ENCODE data around the gene ERC2. TPM values are rescaled to one million over a fixed set of nuclear protein-coding genes. Genes with fewer than 3 reads are reported as not detected.
"Not testable (repeated sequence)": the region's sequence is repeated elsewhere in the genome, so short reads cannot be mapped to it uniquely, and the experiment has no call there.

Gene ERC2
- total RNA-seq, 1 donor = 0.43 TPM

DNA sequence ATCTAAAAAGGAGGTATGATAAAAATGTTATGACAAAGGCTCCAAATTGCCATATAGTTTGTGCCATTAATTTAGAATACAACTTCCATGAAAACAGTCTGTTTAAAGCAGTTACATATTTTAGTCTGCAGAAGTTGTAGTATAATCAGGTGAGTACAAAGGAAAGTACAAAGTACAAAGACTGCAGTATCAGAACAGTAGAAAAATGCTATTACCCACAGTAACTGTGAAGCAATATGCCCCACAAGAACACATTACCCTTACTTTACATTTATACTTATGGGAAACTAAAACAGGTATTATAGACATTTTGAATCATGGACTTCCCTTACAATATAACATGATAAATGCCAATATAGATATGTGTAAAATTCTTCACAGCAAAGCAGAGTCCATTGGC lies 398.5 kb downstream of the ERC2 start:
- TF ChIP-seq, protein P1, sequence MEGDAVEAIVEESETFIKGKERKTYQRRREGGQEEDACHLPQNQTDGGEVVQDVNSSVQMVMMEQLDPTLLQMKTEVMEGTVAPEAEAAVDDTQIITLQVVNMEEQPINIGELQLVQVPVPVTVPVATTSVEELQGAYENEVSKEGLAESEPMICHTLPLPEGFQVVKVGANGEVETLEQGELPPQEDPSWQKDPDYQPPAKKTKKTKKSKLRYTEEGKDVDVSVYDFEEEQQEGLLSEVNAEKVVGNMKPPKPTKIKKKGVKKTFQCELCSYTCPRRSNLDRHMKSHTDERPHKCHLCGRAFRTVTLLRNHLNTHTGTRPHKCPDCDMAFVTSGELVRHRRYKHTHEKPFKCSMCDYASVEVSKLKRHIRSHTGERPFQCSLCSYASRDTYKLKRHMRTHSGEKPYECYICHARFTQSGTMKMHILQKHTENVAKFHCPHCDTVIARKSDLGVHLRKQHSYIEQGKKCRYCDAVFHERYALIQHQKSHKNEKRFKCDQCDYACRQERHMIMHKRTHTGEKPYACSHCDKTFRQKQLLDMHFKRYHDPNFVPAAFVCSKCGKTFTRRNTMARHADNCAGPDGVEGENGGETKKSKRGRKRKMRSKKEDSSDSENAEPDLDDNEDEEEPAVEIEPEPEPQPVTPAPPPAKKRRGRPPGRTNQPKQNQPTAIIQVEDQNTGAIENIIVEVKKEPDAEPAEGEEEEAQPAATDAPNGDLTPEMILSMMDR (IDR thresholded peaks at IDR 0.05; ENCODE audit: insufficient read depth, low read depth, low read length) = no peak
- no peak for DNase-seq (ENCODE audit: low read depth)
- no peak overlapping the region for H3K4me3 ChIP-seq (ENCODE audit: low read depth, low read length)

DNA sequence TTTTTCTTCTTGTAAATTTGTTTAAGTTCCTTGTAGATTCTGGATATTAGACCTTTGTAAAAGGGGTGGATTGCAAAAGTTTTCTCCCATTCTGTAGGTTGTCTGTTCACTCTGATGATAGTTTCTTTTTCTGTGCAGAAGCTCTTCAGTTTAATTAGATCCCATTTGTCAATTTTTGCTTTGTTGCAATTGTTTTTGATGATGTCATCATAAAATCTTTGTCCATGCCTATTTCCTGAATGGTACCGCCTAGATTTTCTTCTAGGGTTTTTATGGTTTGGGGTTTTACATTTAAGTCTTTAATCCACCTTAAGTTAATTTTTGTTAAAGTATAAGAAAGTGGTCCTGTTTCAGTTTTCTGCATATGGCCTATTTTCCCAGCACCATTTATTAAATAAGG lies 401.9 kb downstream of the ERC2 start:
- H3K4me3 ChIP-seq (ENCODE audit: low read depth, low read length); DNase-seq (ENCODE audit: low read depth): not testable (repeated sequence)

DNA sequence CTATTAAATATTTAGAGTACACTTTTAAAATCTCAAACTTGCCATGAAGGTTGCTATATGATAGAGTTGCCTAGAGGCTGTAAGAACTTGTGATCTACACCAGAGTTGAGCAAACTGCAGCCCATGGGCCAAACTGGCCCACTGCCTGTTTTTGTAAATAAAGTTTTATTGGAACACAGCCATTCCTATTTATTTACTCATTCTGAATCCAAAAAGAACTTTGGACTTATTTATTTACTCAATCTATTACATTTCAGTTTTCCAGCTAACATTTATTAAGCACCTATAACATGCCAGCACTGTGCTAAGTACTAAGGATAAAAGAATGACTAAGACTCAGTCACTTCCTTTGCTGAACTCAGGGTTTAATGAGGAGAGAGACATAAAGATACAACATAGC lies 403.6 kb downstream of the ERC2 start:
- no peak overlapping the region for H3K4me3 ChIP-seq (ENCODE audit: low read depth, low read length)
- TF ChIP-seq, protein P1 (IDR thresholded peaks at IDR 0.05; ENCODE audit: insufficient read depth, low read depth, low read length) = no peak
- no peak for DNase-seq (ENCODE audit: low read depth)

DNA sequence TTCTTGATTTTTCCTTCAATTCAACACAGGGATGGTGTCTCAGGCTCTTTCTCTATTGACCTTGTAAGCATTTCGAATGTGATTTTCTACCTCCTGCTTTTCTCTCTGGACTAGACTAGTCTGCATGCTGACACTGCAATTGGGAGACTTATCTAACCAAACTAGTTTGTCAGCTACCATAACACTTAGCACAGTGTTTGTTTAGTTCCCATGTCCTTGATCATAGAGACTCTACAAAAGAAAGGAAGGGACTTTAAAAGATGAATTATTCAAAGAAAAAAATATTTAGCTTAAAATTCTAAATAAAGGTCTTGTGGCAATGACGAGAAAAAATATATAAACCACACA lies 407.0 kb downstream of the ERC2 start:
- DNase-seq (ENCODE audit: low read depth) = no peak
- TF ChIP-seq, protein P1 (IDR thresholded peaks at IDR 0.05; ENCODE audit: insufficient read depth, low read depth, low read length) = no peak
- no peak overlapping the region for H3K4me3 ChIP-seq (ENCODE audit: low read depth, low read length)

DNA sequence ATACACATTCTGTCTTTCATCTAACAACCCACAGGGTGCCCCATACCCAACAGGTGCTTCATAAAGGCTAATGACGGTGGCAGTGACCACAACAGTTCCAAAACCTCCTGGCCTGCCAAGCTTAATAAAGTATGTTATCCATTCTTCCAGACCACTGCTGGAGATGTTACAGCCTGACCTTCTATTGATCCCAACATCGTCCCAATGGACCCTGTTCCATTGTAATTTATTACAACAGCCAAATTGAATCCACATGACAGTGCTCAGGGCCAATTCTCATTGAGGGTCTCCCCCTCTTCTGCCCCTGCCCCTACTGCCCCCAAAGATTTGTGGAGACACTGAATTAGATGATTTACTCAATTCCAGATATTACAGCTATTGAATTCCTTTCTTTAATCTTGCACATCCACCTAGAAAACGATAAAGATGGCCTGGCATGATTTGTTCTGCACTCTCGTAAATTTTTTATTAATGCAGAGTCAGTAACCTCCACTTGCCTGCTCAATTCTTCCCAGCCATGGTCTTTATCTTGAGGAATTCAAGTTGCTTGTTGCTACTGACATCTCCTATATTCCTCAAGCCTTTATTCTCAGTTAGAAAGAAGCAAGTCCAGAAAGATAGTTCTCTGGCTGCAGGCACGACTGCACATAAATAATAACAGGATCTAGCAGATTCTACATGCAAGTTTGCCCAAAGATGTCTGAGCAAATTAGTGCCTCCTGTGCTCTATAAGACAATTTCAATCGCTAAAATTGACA lies 407.6 kb downstream of the ERC2 start:
- DNase-seq (ENCODE audit: low read depth) = no peak
- H3K4me3 ChIP-seq (ENCODE audit: low read depth, low read length) = no peak overlapping the region
- TF ChIP-seq, protein P1 (IDR thresholded peaks at IDR 0.05; ENCODE audit: insufficient read depth, low read depth, low read length) = no peak

DNA sequence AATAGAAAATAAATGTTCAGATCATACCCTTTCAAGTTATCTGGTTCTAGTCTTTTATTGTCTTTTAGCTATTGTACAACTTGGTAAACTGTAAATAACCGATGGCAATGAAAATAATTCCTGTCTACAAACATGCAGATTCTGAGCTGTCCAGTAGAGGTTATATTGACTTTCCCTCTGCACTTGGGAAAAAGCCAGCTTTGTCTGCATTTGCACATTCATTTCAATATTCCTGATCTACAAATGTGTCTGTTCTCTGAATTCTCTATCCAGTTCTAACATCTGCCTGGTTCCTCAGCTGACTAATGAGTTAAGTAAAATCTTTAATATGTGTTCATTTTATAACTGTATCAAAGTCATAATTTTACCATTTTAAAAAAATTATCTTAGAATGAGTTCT lies 408.5 kb downstream of the ERC2 start:
- DNase-seq (ENCODE audit: low read depth) = no peak
- TF ChIP-seq, protein P1 (IDR thresholded peaks at IDR 0.05; ENCODE audit: insufficient read depth, low read depth, low read length) = no peak
- no peak overlapping the region for H3K4me3 ChIP-seq (ENCODE audit: low read depth, low read length)

DNA sequence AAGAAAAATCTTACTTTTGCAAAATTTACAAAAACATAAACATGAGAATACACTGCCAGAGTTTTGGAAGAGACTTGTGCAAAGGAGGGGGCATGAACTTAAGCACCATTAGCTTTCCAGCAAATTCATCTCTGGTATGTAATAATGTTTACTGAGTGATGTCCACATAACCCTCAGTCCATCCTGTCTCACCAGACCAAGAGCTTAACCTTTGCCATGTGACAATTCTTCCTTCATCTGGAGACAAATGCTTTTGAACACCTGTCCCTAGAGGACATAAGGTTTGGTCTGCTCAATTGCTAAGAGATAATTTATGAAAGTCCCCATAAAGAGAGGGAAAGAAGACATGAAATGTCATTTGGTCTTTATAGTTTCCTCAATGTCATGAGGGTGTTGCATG lies 412.3 kb downstream of the ERC2 start:
- H3K4me3 ChIP-seq (ENCODE audit: low read depth, low read length) = no peak overlapping the region
- no peak for DNase-seq (ENCODE audit: low read depth)
- TF ChIP-seq, protein P1 (IDR thresholded peaks at IDR 0.05; ENCODE audit: insufficient read depth, low read depth, low read length) = no peak

Measured in fibroblast of villous mesenchyme (primary cell).